Fibroblast of gingiva (primary cell): ENCODE data around the gene PPA1.
"Not testable (repeated sequence)": the region's sequence is repeated elsewhere in the genome, so short reads cannot be mapped to it uniquely, and the experiment has no call there.

Source experiments
- DNase-seq: peaks from one replicate; pipeline ENCODE4 v3.0.0-alpha.2; 2011; ENCODE audit warnings: low read depth

Gene PPA1

GRCh38 chr10:70254778-70255328, 21.6 kb upstream of the PPA1 start:
- DNase-seq, result no peak

- DNase-seq, result no peak
These were observed 20.9 kb upstream of the PPA1 start for GRCh38 chr10:70253878-70254765.

DNA sequence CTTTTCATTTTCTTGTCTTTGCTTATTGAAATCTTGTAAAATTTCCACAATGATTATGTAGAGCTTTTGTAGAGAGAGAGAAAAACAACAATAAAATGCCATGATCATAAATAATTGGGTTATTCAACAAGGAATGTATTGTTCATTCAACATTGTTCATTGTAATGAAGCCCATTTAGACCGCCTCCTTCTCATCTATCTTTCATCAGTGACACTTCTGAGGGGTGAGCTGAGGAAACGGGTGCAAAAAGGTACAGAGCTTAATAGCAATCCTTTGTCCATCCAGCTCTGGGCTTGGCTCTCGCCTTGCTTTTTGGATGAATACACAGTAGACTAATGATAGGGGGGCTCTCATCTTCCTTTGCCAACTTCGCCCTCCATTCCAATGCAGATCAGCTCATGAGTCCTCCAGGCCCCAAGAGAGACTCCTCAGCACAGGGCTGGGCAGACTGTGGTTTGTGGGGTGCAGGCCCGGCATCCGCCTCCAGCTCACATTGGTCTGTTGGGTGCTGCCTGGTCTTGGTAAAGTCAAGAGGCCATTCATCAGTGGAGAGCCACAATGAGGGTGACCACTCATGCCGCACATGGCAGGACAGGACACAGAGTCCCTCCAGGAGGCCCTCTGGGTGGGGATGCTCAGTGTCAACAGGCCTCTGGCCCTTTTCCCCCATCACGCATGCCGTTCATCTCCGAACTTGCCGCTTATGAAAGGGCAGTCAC, 17.9 kb upstream of the PPA1 start:
- no peak for DNase-seq

DNA sequence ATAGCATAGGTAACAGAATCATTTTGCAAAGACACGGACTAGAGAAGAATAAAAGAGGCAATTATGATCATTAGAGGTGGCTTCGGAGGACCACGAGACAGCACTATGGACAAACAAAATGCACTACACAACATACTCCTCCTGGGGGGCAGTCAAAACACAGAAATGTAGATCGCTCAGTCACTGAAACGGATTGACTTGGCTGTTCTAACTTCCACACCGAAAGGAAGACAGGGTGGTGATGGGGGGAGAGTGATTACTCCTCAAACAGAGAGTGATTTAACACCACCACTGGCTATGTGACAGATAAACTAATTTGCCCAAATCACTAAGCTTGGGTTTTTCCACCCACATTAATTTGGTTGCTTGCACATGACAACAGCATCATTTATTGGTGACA, 14.1 kb upstream of the PPA1 start:
- no peak for DNase-seq

DNA sequence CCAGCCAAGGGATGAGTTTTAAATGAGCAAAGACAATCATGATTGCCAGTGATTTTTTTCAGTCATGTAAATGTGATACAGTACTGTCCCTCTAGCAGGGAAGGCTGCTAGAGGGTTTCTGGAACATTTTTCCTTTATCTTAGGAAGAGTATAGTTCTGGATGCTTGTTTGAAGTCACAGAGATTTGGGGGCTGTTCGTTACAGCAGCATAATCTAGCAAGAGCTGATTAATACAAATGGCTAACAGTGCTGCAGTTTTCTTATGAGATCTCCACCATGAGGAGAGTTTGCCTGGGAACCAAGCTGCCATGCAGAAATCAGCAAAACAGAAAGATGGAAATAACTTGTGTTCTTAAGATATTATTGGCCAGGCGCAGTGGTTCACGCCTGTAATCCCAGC, 7.9 kb upstream of the PPA1 start:
- no peak for DNase-seq

DNA sequence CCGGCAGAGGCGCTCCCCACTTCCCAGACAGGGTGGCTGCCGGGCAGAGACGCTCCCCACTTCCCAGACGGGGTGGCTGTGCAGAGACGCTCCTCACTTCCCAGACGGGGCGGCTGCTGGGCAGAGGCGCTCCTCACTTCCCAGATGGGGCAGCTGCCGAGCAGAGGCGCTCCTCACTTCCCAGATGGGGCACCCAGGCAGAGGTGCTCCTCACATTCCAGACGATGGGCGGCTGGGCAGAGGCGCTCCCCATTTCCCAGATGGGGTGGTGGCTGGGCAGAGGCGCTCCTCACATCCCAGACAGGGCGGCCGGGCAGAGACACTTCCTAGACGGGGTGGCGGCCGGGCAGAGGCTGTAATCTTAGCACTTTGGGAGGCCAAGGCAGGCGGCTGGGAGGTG, 6.8 kb upstream of the PPA1 start:
- not testable (repeated sequence) for DNase-seq

GRCh38 chr10:70239077-70239976, 6.1 kb upstream of the PPA1 start:
- not testable (repeated sequence) for DNase-seq

- DNase-seq, result not testable (repeated sequence)
These were observed 4.8 kb upstream of the PPA1 start for GRCh38 chr10:70237958-70238536.

- DNase-seq, result peak; percentile 92
These were observed 1.6 kb upstream of the PPA1 start for GRCh38 chr10:70234668-70235447.

- no peak for DNase-seq
These were observed 691 bp upstream of the PPA1 start for GRCh38 chr10:70233939-70234300.

GRCh38 chr10:70232859-70233108, 445 bp downstream of the PPA1 start:
- DNase-seq, result no peak

GRCh38 chr10:70232155-70232858, 922 bp downstream of the PPA1 start:
- DNase-seq, result peak; percentile 27

DNA sequence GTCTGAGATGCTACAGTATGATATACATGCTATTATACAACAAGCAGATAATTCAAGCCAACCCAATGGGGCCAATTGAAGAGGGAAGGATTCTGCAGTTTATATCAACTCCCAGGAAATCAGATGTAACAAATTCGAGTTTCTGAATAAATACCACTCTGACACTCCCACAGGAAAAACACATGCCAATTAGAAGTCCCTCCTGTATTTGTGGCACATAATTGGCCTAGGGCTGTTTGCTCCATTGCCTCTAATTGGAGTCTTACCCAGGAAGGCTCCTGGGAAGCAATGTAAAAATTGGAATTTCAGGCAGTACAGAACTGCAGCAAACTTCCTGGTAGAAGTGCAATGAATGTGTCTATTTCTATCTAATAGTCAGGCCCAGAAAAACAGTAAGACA, 4.7 kb downstream of the PPA1 start:
- DNase-seq, result no peak

DNA sequence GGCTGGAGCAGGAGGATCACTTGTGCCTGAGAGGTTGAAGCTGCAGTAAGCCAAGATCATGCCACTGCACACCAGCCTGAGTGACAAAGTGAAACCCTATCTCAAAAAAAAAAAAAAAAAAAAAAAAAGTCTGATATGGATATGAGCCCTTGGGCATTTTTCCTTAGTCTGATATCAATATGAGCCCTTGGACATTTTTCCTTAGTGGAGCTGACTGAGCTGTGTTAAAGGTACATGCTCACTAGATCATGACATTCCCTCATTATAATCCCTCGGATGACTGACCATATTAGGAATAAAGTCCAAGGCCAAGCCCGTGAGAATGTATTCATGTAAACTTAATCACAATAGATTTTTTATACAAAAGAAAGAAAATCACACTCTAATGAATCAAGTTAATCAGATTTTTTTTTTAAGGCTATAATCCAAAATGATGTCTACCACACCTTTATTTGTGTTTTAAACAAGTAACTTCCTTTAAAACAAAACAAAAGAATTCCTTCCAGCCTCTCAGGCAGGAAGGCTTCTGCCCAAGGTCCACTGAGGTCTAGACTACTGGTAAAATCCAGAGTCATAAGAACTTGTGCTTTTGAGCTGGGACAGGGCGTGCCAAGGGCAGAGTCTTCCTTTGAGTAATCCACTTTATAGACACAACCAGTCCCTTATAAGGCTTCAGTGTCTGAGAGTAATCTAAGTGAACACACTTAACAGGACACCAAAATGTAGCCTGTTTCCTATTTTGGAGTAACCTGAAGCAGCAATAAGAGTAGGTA, 5.5 kb downstream of the PPA1 start:
- DNase-seq, result no peak

DNA sequence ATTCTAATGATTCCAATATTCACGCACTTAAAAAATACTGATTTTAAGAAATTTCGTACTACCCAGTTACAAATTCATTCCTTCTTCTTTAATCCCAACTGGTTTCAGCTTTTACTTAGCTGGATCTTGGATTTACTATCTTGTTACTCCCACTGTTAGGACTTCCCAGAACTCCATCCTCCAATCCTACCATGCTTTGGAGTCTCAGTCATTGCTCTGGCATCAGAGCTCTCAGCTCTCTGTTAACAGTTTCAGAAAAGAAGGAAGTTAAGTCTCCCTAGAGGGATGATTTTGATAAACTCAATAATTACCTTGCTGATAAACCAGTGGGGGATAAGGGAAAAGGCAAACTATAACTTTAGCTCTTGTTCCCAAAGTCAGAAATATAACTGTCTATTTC, 9.5 kb downstream of the PPA1 start:
- DNase-seq, result no peak

DNA sequence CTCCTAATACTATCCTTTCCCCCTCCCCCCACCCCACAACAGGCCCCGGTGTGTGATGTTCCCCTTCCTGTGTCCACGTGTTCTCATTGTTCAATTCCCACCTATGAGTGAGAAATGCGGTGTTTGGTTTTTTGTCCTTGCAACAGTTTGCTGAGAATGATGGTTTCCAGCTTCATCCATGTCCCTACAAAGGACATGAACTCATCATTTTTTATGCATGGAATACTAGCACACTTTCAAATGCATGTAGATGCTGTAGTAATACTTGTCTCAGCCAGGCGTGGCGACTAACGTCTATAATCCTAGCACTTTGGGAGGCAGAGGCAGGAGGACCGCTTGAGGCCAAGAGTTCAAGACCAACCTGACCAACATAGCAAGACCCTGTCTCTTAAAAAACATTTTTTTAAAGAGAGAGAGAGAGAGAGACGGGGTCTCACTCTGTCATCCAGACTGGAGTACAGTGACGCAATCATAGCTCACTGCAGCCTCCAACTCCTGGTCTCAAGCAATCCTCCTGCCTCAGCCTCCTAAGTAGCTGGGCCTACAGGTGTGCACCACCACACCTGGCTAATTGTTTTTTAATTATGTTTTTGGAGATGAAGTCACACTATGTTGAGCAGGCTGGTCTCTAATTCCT, 10.3 kb downstream of the PPA1 start:
- not testable (repeated sequence) for DNase-seq

GRCh38 chr10:70222340-70222794, 10.9 kb downstream of the PPA1 start:
- DNase-seq, result no peak

- no peak for DNase-seq
These were observed 12.2 kb downstream of the PPA1 start for GRCh38 chr10:70221030-70221429.

- DNase-seq, result peak; percentile 29
These were observed 20.4 kb downstream of the PPA1 start for GRCh38 chr10:70212879-70213278.
